ENCODE results near the gene IAH1.
A peak's percentile ranks its signal among the peaks of the same experiment; 100 is the strongest.

IAH1 gene, protein sequence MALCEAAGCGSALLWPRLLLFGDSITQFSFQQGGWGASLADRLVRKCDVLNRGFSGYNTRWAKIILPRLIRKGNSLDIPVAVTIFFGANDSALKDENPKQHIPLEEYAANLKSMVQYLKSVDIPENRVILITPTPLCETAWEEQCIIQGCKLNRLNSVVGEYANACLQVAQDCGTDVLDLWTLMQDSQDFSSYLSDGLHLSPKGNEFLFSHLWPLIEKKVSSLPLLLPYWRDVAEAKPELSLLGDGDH
- total RNA-seq = 26.5 to 57.1 (median 40.0) reads per million in 9 experiments

DNA sequence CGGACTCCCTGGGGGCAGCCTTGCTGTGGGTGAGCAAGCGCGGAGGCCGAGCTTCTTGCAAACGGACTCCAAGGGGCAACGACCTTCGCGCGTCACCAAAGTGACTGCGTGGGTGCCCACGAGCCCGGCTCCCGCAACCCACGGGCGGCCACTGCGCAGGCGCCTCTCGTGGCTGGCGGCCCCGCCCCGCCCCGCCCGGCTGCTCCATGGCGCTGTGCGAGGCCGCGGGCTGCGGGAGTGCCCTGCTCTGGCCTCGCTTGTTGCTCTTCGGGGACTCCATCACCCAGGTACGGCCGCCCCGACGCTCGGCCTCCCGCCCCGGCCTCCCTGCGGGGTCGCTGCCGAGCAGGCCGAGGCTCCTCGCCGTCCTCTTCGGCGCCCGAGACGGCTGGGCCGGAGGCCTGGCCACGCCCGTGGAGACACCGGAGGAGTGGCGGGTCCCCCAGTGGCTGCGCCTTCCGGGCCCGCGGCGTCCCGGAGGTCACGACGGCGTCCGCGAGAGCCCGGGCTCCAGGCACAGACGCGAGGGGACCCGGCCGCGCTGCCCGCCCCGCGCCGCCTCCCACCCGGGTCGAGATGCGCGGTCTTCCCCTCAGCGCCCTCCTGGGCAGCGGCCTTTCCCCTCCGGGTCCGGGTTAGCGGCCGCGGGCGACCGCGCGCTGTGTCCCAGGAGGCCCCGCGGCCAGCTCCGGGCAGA lies at the start of gene IAH1:
Gene IAH1, plus strand, starts transcription at position 191 of the 697 bp plus-strand sequence. Its CDS starts 16 bp downstream, at position 207.
- peak; percentile 81 for ATAC-seq (replicated peaks)
- peak in 2 of 3 experiments; percentile 61 to 68 for DNase-seq
- Mint-ChIP-seq H3K4me3 (peak within 1 kb of the TSS; percentile 82 to 83), H3K27ac (peak within 1 kb of the TSS; percentile 94 to 95), H3K36me3 (ENCODE audit: insufficient read depth) (peaks cover 34% of the 10 kb centered on the region), H3K27me3 (no peaks in the 10 kb centered on the region), H3K9me3 (no peaks in the 10 kb centered on the region), H3K4me1 (ENCODE audit: low read depth in 2 of 2) (peaks cover 27 to 35% of the 10 kb centered on the region in 2 donors)

DNA sequence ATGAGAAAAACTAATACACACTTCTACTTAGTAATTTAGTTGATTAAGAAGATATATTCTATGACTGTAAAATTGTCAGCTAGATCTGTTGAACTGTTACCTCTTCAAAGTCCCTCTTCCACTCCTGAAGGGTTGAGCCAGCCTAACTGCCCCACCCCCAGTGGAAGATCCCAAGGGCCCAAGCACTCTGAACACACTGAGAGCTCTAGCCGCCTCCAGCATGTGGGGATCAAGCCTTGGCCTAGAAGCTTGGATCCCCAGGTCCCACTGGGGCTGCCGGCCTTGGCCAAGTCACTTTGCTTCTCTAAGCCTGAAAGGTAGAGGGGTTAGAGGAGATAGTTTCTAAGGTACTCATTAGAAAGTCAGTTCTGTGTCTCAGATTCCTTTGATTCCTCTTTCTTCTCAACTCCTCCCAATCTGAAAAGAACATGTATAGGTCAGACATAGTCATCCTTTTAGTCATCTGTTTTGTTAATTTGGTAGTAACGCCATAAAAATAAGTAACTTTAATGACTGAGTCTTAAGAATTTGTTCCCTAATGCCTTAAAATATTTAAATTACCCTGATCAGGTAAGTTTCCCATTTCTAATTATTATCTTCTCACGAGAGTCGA lies 45.3 kb upstream of the IAH1 start:
- H3K27me3 Mint-ChIP-seq = no peaks in the 10 kb centered on the region
- no peak overlapping the region for H3K27ac Mint-ChIP-seq
- peaks cover 0 to 5% of the 10 kb centered on the region in 2 donors for H3K4me1 Mint-ChIP-seq (ENCODE audit: low read depth in 2 of 2)
- no peaks in the 10 kb centered on the region for H3K9me3 Mint-ChIP-seq
- H3K36me3 Mint-ChIP-seq (ENCODE audit: insufficient read depth) = peaks cover 34% of the 10 kb centered on the region
- no peak for ATAC-seq (replicated peaks)
- no peak for DNase-seq
- H3K4me3 Mint-ChIP-seq = no peak overlapping the region

DNA sequence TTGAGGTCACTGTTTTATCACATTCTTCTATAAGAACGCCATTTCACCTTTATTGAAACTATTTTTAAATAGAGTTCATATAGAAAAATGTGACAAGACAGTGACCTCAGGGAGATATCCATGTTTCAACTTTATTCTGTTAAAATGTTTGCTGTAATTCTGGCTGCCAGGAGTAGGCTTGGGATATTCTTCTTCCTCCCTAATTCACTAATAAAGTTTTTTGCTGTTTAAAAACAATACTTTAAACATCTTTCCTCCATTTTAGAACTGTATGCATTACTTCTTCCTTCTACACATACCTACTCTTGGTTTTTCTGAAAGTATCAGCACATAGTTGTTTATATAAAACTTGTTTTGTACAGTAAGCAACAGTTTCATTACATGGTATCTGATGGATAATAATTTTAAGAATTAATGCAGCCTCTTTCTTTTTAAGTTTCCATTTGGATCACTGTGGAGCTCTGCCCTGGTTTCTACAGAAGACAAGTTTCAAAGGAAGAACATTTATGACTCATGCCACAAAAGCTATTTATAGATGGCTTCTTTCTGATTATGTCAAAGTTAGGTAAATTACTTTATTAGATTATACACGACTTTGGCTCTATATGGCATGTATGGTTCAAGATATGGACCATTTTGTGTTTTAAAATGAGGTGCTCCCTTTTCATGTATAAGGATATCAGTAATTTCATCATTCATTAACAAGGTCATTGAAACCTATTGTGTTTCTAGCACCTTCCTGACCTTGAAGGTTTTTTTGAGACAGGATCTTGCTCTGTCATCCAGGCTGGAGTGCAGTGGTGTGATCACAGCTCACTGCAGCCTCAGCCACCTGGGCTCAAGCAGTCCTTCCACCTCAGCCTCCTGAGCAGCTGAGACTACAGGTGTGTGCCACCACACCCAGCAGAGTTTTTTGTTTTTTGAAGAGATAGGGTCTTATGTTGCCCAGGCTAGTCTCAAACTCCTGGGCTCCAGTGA lies 43.7 kb upstream of the IAH1 start:
- Mint-ChIP-seq H3K27me3 (no peaks in the 10 kb centered on the region), H3K4me3 (no peak overlapping the region), H3K4me1 (ENCODE audit: low read depth in 2 of 2) (peaks cover 0 to 3% of the 10 kb centered on the region in 2 donors), H3K27ac (no peak overlapping the region), H3K36me3 (ENCODE audit: insufficient read depth) (peaks cover 42% of the 10 kb centered on the region), H3K9me3 (no peaks in the 10 kb centered on the region)
- no peak for ATAC-seq (replicated peaks)
- DNase-seq = no peak

DNA sequence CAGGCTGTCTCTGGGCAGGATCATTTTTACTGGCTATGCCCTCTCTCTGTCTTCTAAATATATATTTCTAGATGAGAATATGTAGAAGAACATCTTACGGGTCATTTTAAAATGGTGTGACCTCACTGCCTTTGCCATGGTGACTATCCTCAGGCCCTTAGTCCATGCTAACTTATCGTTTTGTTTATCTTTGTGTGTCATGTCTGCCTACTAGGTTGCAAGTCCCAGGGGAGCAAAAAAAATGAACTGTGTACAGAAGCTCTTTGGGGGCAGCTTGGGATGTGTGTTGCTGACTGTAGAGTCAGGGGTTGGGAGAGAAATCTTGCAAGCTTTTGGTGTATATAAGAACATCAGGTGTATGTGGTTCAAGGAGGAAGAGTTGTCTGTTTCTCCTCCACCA lies 39.9 kb upstream of the IAH1 start:
- Mint-ChIP-seq H3K36me3 (ENCODE audit: insufficient read depth) (peaks cover 75% of the 10 kb centered on the region), H3K9me3 (no peaks in the 10 kb centered on the region), H3K4me1 (ENCODE audit: low read depth in 2 of 2) (no peaks in the 10 kb centered on the region), H3K27ac (peak overlapping the region in 1 of 2 donors; percentile 28), H3K27me3 (no peaks in the 10 kb centered on the region), H3K4me3 (no peak overlapping the region)
- DNase-seq (no peak), ATAC-seq (replicated peaks) (no peak)

DNA sequence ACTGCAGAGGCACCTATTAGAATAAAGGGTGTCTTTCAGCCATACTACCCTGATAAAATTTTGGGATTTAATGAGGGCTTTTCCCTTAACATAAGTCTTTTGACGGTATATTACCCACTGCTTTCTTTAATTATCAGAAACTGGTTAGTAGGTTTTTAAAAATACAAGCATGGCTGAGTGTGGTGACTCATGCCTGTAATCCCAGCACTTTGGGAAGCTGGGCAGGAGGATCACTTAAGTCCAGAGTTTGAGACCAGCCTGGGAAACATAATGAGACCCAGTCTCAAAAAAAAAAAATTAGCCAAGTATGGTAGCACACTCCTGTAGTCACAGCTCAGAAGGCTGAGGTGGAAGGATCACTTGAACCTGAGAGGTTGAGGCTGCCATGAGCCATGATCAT lies 34.8 kb upstream of the IAH1 start:
- DNase-seq = no peak

DNA sequence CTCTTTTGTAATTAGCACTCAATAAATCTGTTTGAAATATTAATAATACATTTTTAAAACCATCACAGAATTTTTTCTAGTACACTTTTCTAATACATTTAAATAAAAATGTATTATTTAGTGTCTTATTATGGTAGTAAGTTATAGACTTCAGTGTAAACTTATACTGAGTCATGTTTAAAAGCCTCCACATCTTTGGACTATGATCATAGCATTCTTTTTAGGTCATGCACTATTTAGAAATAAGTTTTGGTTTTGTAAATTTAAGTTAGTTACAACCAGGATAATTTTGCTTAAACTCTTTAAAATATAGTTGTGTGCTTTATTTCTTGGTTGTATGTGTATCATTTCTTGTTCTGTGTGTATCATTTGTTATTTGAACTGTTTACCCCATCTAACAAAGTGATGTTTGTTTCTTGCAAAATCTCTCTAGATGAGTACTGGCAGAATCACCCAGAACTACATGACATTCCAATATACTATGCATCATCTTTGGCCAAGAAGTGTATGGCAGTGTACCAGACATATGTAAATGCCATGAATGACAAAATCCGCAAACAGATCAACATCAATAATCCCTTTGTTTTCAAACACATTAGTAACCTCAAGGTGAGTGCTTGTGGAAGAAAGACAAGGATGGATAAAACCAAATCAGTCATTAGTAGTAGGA lies 34.2 kb upstream of the IAH1 start:
- H3K36me3 Mint-ChIP-seq (ENCODE audit: insufficient read depth) = peaks cover 68% of the 10 kb centered on the region
- peaks cover 2 to 4% of the 10 kb centered on the region in 2 donors for H3K4me1 Mint-ChIP-seq (ENCODE audit: low read depth in 2 of 2)
- H3K9me3 Mint-ChIP-seq = no peaks in the 10 kb centered on the region
- H3K27ac Mint-ChIP-seq = no peak overlapping the region
- DNase-seq (no peak), ATAC-seq (replicated peaks) (no peak)
- H3K4me3 Mint-ChIP-seq = no peak overlapping the region
- no peaks in the 10 kb centered on the region for H3K27me3 Mint-ChIP-seq

More for the DNA sequence above, 34.8 kb upstream of the IAH1 start:
- no peaks in the 10 kb centered on the region for H3K27me3 Mint-ChIP-seq
- no peak overlapping the region for H3K27ac Mint-ChIP-seq
- H3K4me1 Mint-ChIP-seq (ENCODE audit: low read depth in 2 of 2) = peaks cover 0 to 4% of the 10 kb centered on the region in 2 donors
- H3K36me3 Mint-ChIP-seq (ENCODE audit: insufficient read depth) = peaks cover 71% of the 10 kb centered on the region
- no peaks in the 10 kb centered on the region for H3K9me3 Mint-ChIP-seq
- ATAC-seq (replicated peaks) = no peak
- no peak overlapping the region for H3K4me3 Mint-ChIP-seq

DNA sequence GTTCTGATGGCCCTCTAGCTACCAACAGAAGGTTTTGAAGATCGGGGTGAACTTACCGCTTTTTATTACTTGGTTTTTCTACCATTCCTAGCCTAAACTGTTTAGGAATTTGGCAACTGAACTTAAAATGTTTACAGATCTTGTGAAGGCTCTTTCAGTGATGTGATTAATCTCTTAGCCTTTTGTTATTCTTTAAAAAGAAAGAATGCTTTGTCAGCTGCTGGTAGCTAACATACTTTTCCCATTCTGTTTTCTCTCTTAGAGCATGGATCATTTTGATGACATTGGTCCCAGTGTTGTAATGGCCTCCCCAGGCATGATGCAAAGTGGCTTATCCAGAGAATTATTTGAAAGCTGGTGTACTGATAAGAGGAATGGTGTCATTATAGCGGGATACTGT lies 32.8 kb upstream of the IAH1 start:
- Mint-ChIP-seq H3K36me3 (ENCODE audit: insufficient read depth) (peaks cover 60% of the 10 kb centered on the region), H3K27ac (no peak overlapping the region), H3K9me3 (no peaks in the 10 kb centered on the region), H3K4me3 (no peak overlapping the region), H3K4me1 (ENCODE audit: low read depth in 2 of 2) (peaks cover 2 to 4% of the 10 kb centered on the region in 2 donors), H3K27me3 (no peaks in the 10 kb centered on the region)
- ATAC-seq (replicated peaks) = no peak
- DNase-seq = no peak

DNA sequence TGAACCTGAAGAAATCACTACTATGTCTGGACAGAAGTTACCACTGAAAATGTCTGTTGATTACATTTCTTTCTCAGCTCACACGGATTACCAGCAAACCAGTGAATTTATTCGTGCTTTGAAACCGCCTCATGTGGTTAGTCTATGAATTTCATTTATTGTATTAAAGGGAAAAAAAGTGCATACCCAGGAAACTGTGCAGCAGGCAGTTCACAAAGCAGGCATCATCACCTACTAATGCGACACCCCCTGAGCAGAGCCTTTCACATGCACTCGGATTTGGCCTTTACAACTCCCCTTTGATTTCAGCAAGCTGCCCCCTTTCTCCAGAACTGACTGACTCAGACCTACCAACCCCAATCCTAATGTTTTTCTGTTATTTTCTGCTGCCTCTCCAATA lies 30.8 kb upstream of the IAH1 start:
- H3K27ac Mint-ChIP-seq = no peak overlapping the region
- H3K27me3 Mint-ChIP-seq = no peaks in the 10 kb centered on the region
- H3K36me3 Mint-ChIP-seq (ENCODE audit: insufficient read depth) = peaks cover 47% of the 10 kb centered on the region
- peaks cover 2 to 4% of the 10 kb centered on the region in 2 donors for H3K4me1 Mint-ChIP-seq (ENCODE audit: low read depth in 2 of 2)
- no peaks in the 10 kb centered on the region for H3K9me3 Mint-ChIP-seq
- DNase-seq (no peak), ATAC-seq (replicated peaks) (no peak)
- no peak overlapping the region for H3K4me3 Mint-ChIP-seq

DNA sequence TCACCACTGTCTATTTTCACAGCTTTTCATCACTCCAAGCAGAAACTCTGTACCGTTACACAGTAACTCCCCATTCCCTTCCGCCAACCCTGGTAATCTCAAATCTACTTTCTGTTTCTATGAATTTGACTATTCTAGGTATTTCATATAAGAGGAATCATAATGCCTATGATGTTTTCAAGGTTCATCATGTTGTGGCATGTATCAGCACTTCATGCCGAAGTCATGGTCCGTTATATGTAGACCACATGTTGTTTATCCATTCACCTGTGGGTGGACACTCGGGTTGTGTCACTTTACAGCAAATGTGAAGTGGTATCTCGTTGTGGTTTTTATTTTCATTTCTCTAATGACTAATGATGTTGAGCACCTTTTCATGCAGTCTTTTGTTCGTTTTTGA lies 29.3 kb upstream of the IAH1 start:
- ATAC-seq (replicated peaks) = no peak
- peaks cover 46% of the 10 kb centered on the region for H3K36me3 Mint-ChIP-seq (ENCODE audit: insufficient read depth)
- H3K4me3 Mint-ChIP-seq = no peak overlapping the region
- peaks cover 2 to 4% of the 10 kb centered on the region in 2 donors for H3K4me1 Mint-ChIP-seq (ENCODE audit: low read depth in 2 of 2)
- DNase-seq = no peak
- peak overlapping the region; percentile 5 to 29 for H3K27ac Mint-ChIP-seq
- H3K27me3 Mint-ChIP-seq = no peaks in the 10 kb centered on the region
- H3K9me3 Mint-ChIP-seq = no peaks in the 10 kb centered on the region

DNA sequence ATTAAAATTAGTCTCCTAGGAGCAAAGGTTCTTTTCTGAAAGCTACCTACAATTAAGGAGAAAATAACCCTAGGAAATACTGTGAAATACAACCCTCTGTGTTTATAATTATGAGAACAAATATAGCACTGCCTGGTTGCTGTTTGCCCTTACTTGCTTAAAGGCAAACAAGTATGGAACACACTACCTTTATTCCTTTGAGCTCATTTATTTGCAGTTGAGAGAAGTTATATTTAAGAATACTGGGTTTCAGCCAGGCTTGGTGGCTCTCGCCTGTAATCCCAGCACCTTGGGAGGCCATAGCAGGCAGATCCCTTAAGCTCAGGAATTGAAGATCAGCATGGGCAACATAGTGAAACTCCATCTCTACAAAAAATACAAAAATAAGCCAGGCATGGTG lies 23.1 kb upstream of the IAH1 start:
- no peaks in the 10 kb centered on the region for H3K27me3 Mint-ChIP-seq
- ATAC-seq (replicated peaks) (no peak), DNase-seq (no peak)
- H3K36me3 Mint-ChIP-seq (ENCODE audit: insufficient read depth) = peaks cover 47% of the 10 kb centered on the region
- H3K4me3 Mint-ChIP-seq = no peak overlapping the region
- no peaks in the 10 kb centered on the region for H3K4me1 Mint-ChIP-seq (ENCODE audit: low read depth in 2 of 2)
- H3K27ac Mint-ChIP-seq = no peak overlapping the region
- no peaks in the 10 kb centered on the region for H3K9me3 Mint-ChIP-seq

DNA sequence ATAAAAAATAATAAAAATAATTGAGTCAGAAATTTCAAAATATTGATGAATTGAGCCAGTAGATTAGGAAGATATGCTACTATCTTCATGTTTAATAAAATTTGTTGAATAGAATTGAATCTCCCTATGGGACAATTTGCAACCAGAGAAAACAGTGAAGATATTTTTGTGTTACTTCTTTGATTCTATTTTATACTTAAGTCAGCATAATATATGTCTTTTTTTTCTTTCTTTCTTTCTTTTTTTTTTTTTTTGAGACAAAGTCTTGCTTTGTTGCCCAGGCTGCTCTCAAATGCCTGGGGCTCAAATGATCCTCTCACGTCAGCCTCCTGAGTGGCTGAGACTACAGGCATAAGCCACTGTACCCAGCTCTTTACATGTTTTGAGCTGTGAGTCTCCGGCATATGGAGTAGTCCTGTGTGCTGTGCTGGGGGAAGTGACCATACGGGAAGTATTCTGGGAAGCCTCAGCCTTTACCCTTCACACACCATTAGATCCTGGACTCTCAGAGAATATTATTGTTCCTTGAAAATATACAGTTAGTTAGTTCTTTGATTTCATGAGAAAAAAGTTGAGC lies 13.8 kb upstream of the IAH1 start:
- no peak overlapping the region for H3K4me3 Mint-ChIP-seq
- no peaks in the 10 kb centered on the region for H3K9me3 Mint-ChIP-seq
- no peaks in the 10 kb centered on the region for H3K27me3 Mint-ChIP-seq
- ATAC-seq (replicated peaks) (no peak), DNase-seq (no peak)
- H3K4me1 Mint-ChIP-seq (ENCODE audit: low read depth in 2 of 2) = peaks cover 7 to 14% of the 10 kb centered on the region in 2 donors
- H3K36me3 Mint-ChIP-seq (ENCODE audit: insufficient read depth) = peaks cover 41% of the 10 kb centered on the region
- H3K27ac Mint-ChIP-seq = no peak overlapping the region

DNA sequence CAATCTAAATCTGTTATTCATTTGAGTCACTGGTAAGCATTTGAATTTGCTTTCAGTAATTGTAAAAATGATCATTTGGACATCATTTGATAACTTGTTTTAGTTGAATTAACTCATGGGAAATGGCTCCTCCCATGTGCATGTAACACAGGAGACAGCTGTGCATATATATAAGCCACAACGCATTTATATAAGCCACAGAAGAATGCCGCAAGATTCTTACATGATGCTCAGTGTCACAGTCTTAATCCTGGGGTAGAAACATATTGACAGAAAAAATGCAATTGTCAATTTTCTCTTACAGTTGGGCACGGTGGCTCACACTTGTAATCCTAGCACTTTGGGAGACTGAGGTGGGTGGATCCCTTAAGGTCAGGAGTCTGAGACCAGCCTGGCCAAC lies 13.3 kb upstream of the IAH1 start:
- Mint-ChIP-seq H3K27ac (no peak overlapping the region), H3K27me3 (no peaks in the 10 kb centered on the region), H3K4me3 (no peak overlapping the region), H3K4me1 (ENCODE audit: low read depth in 2 of 2) (peaks cover 7 to 14% of the 10 kb centered on the region in 2 donors), H3K9me3 (no peaks in the 10 kb centered on the region), H3K36me3 (ENCODE audit: insufficient read depth) (peaks cover 35% of the 10 kb centered on the region)
- no peak for ATAC-seq (replicated peaks)
- no peak for DNase-seq

All from effector memory CD8-positive, alpha-beta T cell (primary cell).